SK-N-SH treated with all-trans-retinoic acid at 6 μM for 48 hours (cell line): ENCODE data around the gene SNX13.

ENCODE experiments used
- ATAC-seq: fragments of 200-7000 bp; cut with Tn5 transposase; 3 replicates; pipeline ENCODE4 v1.9.1; 2020; ENCODE audit warnings: mild to moderate bottlenecking, moderate library complexity
- ARNTL ChIP-seq: fragments of 450-650 bp; formaldehyde crosslinking; IDR thresholded peaks from 2 replicates; pipeline ENCODE4 v1.5.0; 2020; ENCODE audit warnings: low read depth, mild to moderate bottlenecking, moderate library complexity, borderline replicate concordance
- CREB5 ChIP-seq: fragments of 250-450 bp; sonication (Bioruptor Pico); IDR thresholded peaks from 2 replicates; pipeline ENCODE4 v1.5.1; 2020; ENCODE audit warnings: low read depth, mild to moderate bottlenecking, moderate library complexity
- ESRRG ChIP-seq: fragments of 250-450 bp; sonication (Bioruptor Pico); IDR thresholded peaks from 2 replicates; pipeline ENCODE4 v1.6.1; 2021; ENCODE audit warnings: mild to moderate bottlenecking
- GLIS3 ChIP-seq: fragments of 250-450 bp; sonication (Bioruptor Pico); IDR thresholded peaks from 2 replicates; pipeline ENCODE4 v1.5.0; 2020; ENCODE audit warnings: mild to moderate bottlenecking, moderate library complexity
- ISL1 ChIP-seq: fragments of 250-450 bp; sonication (Bioruptor Pico); IDR thresholded peaks from 2 replicates; pipeline ENCODE4 v2.1.2; 2022; ENCODE audit warnings: mild to moderate bottlenecking, moderate library complexity
- OSR1 ChIP-seq: fragments of 250-450 bp; sonication (Bioruptor Pico); IDR thresholded peaks from 2 replicates; pipeline ENCODE4 v1.8.0; 2022; ENCODE audit warnings: moderate library complexity, mild to moderate bottlenecking, inconsistent platforms
- RARB ChIP-seq: fragments of 250-450 bp; sonication (Bioruptor Pico); IDR thresholded peaks from 2 replicates; pipeline ENCODE4 v1.8.0; 2021; ENCODE audit warnings: mild to moderate bottlenecking, moderate library complexity
- SNAI2 ChIP-seq: fragments of 250-450 bp; sonication (Bioruptor Pico); IDR thresholded peaks from 2 replicates; pipeline ENCODE4 v1.5.0; 2020; ENCODE audit warnings: mild to moderate bottlenecking, moderate library complexity
- TCF4 ChIP-seq: fragments of 250-450 bp; sonication (Bioruptor Pico); IDR thresholded peaks from 2 replicates; pipeline ENCODE4 v1.8.0; 2021; ENCODE audit warnings: mild to moderate bottlenecking, moderate library complexity, borderline replicate concordance
- ZC3H10 ChIP-seq: fragments of 250-450 bp; sonication (Bioruptor Pico); IDR thresholded peaks from 2 replicates; pipeline ENCODE4 v1.5.1; 2021; ENCODE audit warnings: mild to moderate bottlenecking, moderate library complexity
- ZFP3 ChIP-seq: fragments of 250-450 bp; sonication (Bioruptor Pico); IDR thresholded peaks from 2 replicates; pipeline ENCODE4 v1.5.0; 2020; ENCODE audit warnings: mild to moderate bottlenecking, moderate library complexity
- ZFP30 ChIP-seq: fragments of 450-650 bp; formaldehyde crosslinking; IDR thresholded peaks from 2 replicates; pipeline ENCODE4 v1.5.0; 2022; ENCODE audit warnings: mild to moderate bottlenecking, moderate library complexity
- ZNF565 ChIP-seq: fragments of 450-650 bp; formaldehyde crosslinking; conservative IDR thresholded peaks from 2 replicates; pipeline ENCODE4 v1.5.0; 2020; ENCODE audit warnings: low read depth, mild to moderate bottlenecking, moderate library complexity
- ZNF70 ChIP-seq: fragments of 450-650 bp; formaldehyde crosslinking; IDR thresholded peaks from 2 replicates; pipeline ENCODE4 v1.5.0; 2020; ENCODE audit warnings: mild to moderate bottlenecking, moderate library complexity
- ZNF8 ChIP-seq: fragments of 450-650 bp; formaldehyde crosslinking; IDR thresholded peaks from 2 replicates; pipeline ENCODE4 v1.5.0; 2020; ENCODE audit warnings: mild to moderate bottlenecking, moderate library complexity
- TF ChIP-seq, protein P1 (sequence below): fragments of 250-450 bp; sonication (Bioruptor Pico); IDR thresholded peaks from 2 replicates; pipeline ENCODE4 v1.5.0; 2020; ENCODE audit warnings: mild to moderate bottlenecking, moderate library complexity
- TF ChIP-seq, protein P2 (sequence below): fragments of 250-450 bp; sonication (Bioruptor Pico); IDR thresholded peaks from 2 replicates; pipeline ENCODE4 v1.8.0; 2020; ENCODE audit warnings: mild to moderate bottlenecking, moderate library complexity, borderline replicate concordance

The SNX13 gene

DNA sequence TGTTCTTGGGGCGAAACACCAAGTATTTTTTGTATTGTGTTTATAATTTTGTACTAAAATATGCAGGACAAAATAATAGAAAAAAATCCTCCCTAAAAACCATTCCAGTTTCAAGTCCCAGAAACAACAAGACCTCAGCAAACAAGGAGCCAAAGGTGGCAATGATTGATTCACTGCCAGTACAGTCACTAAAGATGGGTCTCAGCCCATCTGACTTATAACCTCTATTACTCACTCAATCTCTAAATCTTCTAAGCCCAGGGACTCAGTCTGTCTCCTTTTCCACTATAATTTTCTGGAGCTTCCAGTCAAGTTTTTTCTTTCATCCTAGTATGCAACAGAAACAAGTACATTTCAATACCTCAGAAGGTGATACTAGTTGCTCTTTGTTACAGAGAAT, 33.3 kb downstream of the SNX13 start:
- ATAC-seq = no peak
- TF ChIP-seq OSR1 (CRISPR knock-in tag) (no peak), TCF4 (no peak), SNAI2 (CRISPR knock-in tag) (no peak), ZFP3 (CRISPR knock-in tag) (no peak)
- TF ChIP-seq, protein P1, sequence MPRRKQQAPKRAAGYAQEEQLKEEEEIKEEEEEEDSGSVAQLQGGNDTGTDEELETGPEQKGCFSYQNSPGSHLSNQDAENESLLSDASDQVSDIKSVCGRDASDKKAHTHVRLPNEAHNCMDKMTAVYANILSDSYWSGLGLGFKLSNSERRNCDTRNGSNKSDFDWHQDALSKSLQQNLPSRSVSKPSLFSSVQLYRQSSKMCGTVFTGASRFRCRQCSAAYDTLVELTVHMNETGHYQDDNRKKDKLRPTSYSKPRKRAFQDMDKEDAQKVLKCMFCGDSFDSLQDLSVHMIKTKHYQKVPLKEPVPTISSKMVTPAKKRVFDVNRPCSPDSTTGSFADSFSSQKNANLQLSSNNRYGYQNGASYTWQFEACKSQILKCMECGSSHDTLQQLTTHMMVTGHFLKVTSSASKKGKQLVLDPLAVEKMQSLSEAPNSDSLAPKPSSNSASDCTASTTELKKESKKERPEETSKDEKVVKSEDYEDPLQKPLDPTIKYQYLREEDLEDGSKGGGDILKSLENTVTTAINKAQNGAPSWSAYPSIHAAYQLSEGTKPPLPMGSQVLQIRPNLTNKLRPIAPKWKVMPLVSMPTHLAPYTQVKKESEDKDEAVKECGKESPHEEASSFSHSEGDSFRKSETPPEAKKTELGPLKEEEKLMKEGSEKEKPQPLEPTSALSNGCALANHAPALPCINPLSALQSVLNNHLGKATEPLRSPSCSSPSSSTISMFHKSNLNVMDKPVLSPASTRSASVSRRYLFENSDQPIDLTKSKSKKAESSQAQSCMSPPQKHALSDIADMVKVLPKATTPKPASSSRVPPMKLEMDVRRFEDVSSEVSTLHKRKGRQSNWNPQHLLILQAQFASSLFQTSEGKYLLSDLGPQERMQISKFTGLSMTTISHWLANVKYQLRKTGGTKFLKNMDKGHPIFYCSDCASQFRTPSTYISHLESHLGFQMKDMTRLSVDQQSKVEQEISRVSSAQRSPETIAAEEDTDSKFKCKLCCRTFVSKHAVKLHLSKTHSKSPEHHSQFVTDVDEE (CRISPR knock-in tag) = no peak
- TF ChIP-seq, protein P2, sequence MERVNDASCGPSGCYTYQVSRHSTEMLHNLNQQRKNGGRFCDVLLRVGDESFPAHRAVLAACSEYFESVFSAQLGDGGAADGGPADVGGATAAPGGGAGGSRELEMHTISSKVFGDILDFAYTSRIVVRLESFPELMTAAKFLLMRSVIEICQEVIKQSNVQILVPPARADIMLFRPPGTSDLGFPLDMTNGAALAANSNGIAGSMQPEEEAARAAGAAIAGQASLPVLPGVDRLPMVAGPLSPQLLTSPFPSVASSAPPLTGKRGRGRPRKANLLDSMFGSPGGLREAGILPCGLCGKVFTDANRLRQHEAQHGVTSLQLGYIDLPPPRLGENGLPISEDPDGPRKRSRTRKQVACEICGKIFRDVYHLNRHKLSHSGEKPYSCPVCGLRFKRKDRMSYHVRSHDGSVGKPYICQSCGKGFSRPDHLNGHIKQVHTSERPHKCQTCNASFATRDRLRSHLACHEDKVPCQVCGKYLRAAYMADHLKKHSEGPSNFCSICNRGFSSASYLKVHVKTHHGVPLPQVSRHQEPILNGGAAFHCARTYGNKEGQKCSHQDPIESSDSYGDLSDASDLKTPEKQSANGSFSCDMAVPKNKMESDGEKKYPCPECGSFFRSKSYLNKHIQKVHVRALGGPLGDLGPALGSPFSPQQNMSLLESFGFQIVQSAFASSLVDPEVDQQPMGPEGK (CRISPR knock-in tag) = no peak
- TF ChIP-seq, all 23 proteins: peak for 0

DNA sequence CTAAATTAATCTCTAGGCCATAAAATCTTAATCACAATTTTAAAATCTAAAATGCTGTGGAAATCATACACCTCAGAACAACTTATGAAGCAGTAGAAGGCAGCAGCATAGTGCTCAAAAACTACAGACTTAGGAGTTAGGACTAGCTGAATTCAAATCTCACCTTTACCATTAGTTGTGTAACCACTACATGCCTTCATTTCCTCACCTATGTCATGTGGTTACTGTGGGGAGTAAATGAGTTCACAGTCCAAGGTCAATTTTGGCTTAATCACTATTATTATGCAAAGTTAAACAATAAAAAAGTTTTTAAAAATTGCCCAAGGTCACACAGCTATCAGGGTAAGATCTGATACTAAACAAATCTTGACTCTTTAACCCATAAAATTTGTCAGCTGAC, 37.0 kb downstream of the SNX13 start:
- no peak for ATAC-seq
- TF ChIP-seq CREB5 (CRISPR knock-in tag) (no peak), ZFP30 (no peak)
- TF ChIP-seq, protein P1 (CRISPR knock-in tag) = no peak

DNA sequence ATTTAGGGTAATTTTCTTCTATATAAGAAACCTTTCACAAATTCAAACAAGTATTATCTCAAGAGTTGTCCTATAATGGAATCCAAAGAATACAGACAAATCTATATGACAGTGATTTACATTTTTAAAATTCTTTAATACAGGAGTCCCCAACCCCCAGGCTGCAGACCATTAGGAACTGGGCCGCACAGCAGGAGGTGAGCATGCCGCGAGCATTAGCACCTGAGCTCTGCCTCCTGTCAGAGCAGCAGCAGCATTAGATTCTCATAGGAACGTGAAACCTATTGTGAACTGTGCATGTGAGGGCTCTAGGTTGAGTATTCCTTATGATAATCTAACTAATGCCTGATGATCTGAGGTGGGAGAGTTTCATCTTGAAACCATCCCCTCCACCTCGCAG, 37.7 kb downstream of the SNX13 start:
- no peak for TF ChIP-seq ZFP3 (CRISPR knock-in tag)
- TF ChIP-seq TCF4 = no peak
- no peak for TF ChIP-seq ZFP30
- no peak for TF ChIP-seq ESRRG
- no peak for TF ChIP-seq ARNTL (CRISPR knock-in tag)
- no peak for TF ChIP-seq ZNF8
- no peak for TF ChIP-seq ZC3H10 (CRISPR knock-in tag)
- TF ChIP-seq ZNF565 (CRISPR knock-in tag) = no peak
- TF ChIP-seq, protein P1 (CRISPR knock-in tag) = no peak
- TF ChIP-seq ISL1 (CRISPR knock-in tag) = no peak
- TF ChIP-seq RARB = no peak
- no peak for TF ChIP-seq ZNF70
- TF ChIP-seq OSR1 (CRISPR knock-in tag) = no peak
- TF ChIP-seq SNAI2 (CRISPR knock-in tag) = no peak
- no peak for TF ChIP-seq GLIS3 (CRISPR knock-in tag)
- no peak for ATAC-seq

GRCh38 chr7:17900464-17900863, 39.8 kb downstream of the SNX13 start:
- ATAC-seq = no peak
- no peak for TF ChIP-seq GLIS3 (CRISPR knock-in tag)
- TF ChIP-seq, protein P1 (CRISPR knock-in tag) = no peak
- TF ChIP-seq ZNF8 = no peak
- TF ChIP-seq RARB = no peak
- TF ChIP-seq ZFP30 = no peak
